ENCODE results near the gene CLDN1. TPM values are rescaled to one million over a fixed set of nuclear protein-coding genes. Genes with fewer than 3 reads are reported as not detected.

The CLDN1 gene
- total and polyA plus RNA-seq, 7 donors = 0.27 to 3.8 (median 0.46) TPM

DNA sequence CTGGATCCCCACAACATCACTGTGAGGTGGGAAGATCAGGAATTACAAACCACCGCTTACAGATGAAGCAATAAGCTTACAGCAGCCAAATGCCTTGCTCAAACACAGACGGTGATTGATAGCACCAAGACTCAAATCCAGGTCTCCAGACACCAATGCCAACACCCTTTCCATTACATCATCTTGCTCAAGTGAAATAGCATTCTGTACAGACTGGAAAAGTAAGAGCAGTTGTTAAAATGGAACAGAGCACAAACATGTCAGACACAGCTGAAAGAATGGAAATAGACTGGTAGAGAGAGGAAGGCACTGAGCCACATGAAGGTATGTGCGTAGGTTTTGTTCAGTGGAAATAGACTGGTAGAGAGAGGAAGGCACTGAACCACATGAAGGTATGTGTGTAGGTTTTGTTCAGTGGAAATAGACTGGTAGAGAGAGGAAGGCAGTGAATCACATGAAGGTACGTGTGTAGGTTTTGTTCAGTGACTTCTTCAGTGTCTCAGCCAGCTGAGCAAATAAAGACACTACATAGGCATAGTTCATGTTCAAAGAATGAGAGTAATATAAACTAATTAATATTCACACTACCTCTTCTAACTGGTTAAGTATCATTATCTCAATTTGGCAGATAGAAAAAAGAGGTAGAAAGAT, 15.6 kb downstream of the CLDN1 start:
- peak overlapping the region in 1 of 4 donors; percentile 31 for H3K27ac ChIP-seq
- H3K4me3 ChIP-seq = no peak overlapping the region
- TF ChIP-seq POLR2A (IDR thresholded peaks at IDR 0.05) = no peak
- peak in 2 of 4 donors; percentile 36 to 57 for TF ChIP-seq EP300 (IDR thresholded peaks at IDR 0.05)
- peak; percentile 42 to 76 (median 58) for TF ChIP-seq POLR2AphosphoS5 (IDR thresholded peaks at IDR 0.05)
- WGBS, 2 donors = 64 to 66% methylated on average over 4 of the region's 4 CpGs
- no peaks in the 10 kb centered on the region for H3K36me3 ChIP-seq
- peaks cover 0 to 11% (median 3%) of the 10 kb centered on the region in 4 donors for H3K4me1 ChIP-seq
- no peaks in the 10 kb centered on the region for H3K9me3 ChIP-seq
- H3K27me3 ChIP-seq = no peaks in the 10 kb centered on the region
- intact Hi-C loops (cut with DNase I) = loop anchor here (2.0 kb wide), 1 partner anchor 38 kb away; no protein-coding TSS in a partner anchor
- peak; percentile 80 for DNase-seq

DNA sequence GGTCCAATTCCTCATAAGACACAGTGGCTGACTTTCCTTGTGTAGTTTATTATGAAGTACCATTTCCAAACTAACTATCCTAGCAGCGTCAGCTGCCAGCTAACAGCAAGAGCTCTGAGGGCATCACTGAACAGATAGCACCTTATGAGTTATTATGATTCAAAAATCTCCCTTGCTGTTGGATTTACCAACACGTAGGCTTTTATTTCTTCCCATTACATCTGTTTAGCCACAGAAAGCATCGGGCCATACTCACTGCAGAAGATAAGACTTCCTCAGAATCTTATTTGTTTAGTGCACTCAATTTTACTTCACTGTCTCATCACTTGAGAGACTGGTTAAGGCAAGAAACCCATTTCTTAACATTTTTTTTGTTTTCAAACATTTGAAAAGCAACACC, 16.2 kb downstream of the CLDN1 start:
- intact Hi-C loops (cut with DNase I) = loop anchor here (2.0 kb wide), 1 partner anchor 37 kb away; no protein-coding TSS in a partner anchor
- H3K4me1 ChIP-seq = peaks cover 0 to 11% (median 3%) of the 10 kb centered on the region in 4 donors
- no peak for DNase-seq
- peak overlapping the region in 1 of 4 donors; percentile 31 for H3K27ac ChIP-seq
- H3K4me3 ChIP-seq = no peak overlapping the region
- H3K9me3 ChIP-seq = no peaks in the 10 kb centered on the region
- no peaks in the 10 kb centered on the region for H3K27me3 ChIP-seq
- 73 to 78% methylated on average over 3 of the region's 3 CpGs for WGBS, 2 donors
- TF ChIP-seq, protein P1, sequence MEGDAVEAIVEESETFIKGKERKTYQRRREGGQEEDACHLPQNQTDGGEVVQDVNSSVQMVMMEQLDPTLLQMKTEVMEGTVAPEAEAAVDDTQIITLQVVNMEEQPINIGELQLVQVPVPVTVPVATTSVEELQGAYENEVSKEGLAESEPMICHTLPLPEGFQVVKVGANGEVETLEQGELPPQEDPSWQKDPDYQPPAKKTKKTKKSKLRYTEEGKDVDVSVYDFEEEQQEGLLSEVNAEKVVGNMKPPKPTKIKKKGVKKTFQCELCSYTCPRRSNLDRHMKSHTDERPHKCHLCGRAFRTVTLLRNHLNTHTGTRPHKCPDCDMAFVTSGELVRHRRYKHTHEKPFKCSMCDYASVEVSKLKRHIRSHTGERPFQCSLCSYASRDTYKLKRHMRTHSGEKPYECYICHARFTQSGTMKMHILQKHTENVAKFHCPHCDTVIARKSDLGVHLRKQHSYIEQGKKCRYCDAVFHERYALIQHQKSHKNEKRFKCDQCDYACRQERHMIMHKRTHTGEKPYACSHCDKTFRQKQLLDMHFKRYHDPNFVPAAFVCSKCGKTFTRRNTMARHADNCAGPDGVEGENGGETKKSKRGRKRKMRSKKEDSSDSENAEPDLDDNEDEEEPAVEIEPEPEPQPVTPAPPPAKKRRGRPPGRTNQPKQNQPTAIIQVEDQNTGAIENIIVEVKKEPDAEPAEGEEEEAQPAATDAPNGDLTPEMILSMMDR (IDR thresholded peaks at IDR 0.05) = no peak
- TF ChIP-seq POLR2AphosphoS5 (IDR thresholded peaks at IDR 0.05) (no peak), POLR2A (IDR thresholded peaks at IDR 0.05) (no peak), EP300 (IDR thresholded peaks at IDR 0.05) (no peak)
- H3K36me3 ChIP-seq = no peaks in the 10 kb centered on the region

DNA sequence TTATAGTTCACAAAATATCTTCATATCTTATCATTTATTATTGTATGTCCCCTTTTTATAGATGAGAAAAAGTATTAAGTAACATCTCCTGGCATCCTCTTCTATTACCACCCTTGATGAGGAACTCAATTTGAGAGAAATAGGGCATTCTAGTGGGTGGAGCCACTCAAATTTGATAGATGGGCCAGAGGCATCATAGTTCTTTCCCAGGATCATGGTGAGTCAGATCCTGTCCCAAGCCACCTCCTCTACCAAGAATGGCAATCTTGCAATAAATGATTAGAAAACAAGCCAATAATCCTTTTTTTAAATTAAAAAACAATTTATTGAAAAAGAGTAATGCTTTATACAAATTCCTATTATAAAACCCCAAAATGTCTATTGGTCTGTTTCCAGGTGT, 16.8 kb downstream of the CLDN1 start:
- Histone ChIP-seq H3K9me3 (no peaks in the 10 kb centered on the region), H3K27ac (no peak overlapping the region)

DNA sequence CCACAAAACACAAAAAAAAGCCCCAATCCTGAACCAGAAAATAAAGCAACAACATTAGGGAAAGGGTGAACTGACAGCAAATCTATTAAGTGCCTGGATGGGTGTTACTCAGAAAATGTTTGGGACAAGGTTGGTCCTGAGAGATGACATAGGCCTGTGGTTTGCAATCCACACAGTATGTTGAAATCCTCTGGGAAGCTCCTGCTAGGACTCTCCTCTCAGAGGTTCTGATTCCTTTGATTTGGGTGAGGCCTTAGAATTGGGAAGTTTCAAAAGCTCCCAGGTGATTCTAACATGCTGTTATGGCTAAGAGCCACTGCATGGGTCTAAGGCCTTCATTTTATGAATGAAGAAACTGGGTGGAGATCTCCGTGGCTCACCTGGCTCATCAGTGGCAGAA, 18.4 kb downstream of the CLDN1 start:
- Histone ChIP-seq H3K9me3 (no peaks in the 10 kb centered on the region), H3K27ac (no peak overlapping the region), H3K36me3 (no peaks in the 10 kb centered on the region), H3K4me1 (peaks cover 0 to 11% (median 3%) of the 10 kb centered on the region in 4 donors), H3K4me3 (no peak overlapping the region), H3K27me3 (no peaks in the 10 kb centered on the region)
- TF ChIP-seq, protein P1 (IDR thresholded peaks at IDR 0.05) = no peak
- TF ChIP-seq POLR2AphosphoS5 (IDR thresholded peaks at IDR 0.05) = no peak
- TF ChIP-seq POLR2A (IDR thresholded peaks at IDR 0.05) = no peak
- no peak for TF ChIP-seq EP300 (IDR thresholded peaks at IDR 0.05)
- no peak for DNase-seq
- intact Hi-C loops (cut with DNase I) = no loop called here
- 79 to 92% methylated on average over 1 of the region's 1 CpG for WGBS, 2 donors

More for the DNA sequence above, 16.8 kb downstream of the CLDN1 start:
- peaks cover 0 to 11% (median 3%) of the 10 kb centered on the region in 4 donors for H3K4me1 ChIP-seq
- H3K4me3 ChIP-seq = no peak overlapping the region
- DNase-seq = no peak
- no peaks in the 10 kb centered on the region for H3K36me3 ChIP-seq
- TF ChIP-seq, protein P1 (IDR thresholded peaks at IDR 0.05) = no peak
- intact Hi-C loops (cut with DNase I) = no loop called here
- H3K27me3 ChIP-seq = no peaks in the 10 kb centered on the region

DNA sequence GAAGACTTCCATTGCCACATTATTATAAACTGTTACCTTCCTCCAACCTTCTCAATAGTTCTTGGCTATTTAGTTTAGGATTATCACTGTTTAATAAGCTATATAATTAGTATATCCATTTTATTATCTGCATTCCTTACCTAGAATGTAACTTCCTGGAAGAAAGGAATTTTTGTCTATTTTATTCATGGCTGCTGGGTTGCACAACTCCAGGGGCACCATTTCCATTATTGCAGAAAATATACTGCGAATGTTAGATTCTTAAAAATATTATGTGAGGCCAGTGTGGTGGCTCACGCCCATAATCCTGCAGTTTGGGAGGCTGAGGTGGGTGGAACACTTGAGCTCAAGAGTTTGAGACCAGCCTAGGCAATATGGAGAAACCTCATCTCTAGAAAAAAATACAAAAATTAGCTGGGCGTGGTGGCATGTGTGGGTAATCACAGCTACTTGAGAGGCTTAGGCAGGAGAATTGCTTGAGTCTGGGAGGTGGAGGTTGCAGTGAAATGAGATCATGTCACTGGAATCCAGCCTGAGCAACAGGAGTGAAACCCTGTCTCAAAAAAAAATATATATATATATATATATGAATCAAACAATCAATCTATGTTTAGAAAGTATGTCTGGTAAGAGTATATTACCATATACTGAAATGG, 19.9 kb downstream of the CLDN1 start:
- Histone ChIP-seq H3K9me3 (no peaks in the 10 kb centered on the region), H3K36me3 (no peaks in the 10 kb centered on the region), H3K27ac (no peak overlapping the region), H3K27me3 (no peaks in the 10 kb centered on the region), H3K4me3 (no peak overlapping the region), H3K4me1 (peaks cover 0 to 11% (median 3%) of the 10 kb centered on the region in 4 donors)
- intact Hi-C loops (cut with DNase I) = no loop called here
- DNase-seq = no peak
- no peak for TF ChIP-seq POLR2A (IDR thresholded peaks at IDR 0.05)
- TF ChIP-seq POLR2AphosphoS5 (IDR thresholded peaks at IDR 0.05) = no peak
- TF ChIP-seq EP300 (IDR thresholded peaks at IDR 0.05) = no peak
- TF ChIP-seq, protein P1 (IDR thresholded peaks at IDR 0.05) = no peak
- WGBS, 2 donors = 91% methylated on average over 3 of the region's 3 CpGs
